Stomach (tissue), 4 donors: ENCODE measurements around the gene OR6Q1.

ENCODE experiments used
- POLR2A ChIP-seq, 4 donors: fragments of 450-650 bp; IDR thresholded peaks; one replicate each; pipeline ENCODE4 v1.6.1; 2016; ENCODE audit warnings: antibody characterized with exemption in 4 of 4, control low read depth in 2 of 4, mild to moderate bottlenecking in 1 of 4, moderate library complexity in 1 of 4
- POLR2AphosphoS5 ChIP-seq, 3 donors: sonication (generic); formaldehyde crosslinking; IDR thresholded peaks; one replicate each; pipeline ENCODE4 v1.6.1; 2016; ENCODE audit warnings: antibody characterized with exemption in 3 of 3

GRCh38 chr11:57981536-57981935 is 49.2 kb upstream of the OR6Q1 start:
- TF ChIP-seq POLR2AphosphoS5 (IDR thresholded peaks at IDR 0.05) (no peak), POLR2A (IDR thresholded peaks at IDR 0.05) (no peak)
